ENCODE measurements around the gene ZBTB8B. TPM values are rescaled to one million over a fixed set of nuclear protein-coding genes. Genes with fewer than 3 reads are reported as not detected.

The ZBTB8B gene
- total RNA-seq, 3 donors from 2014 or later, result under 0.01 to 0.15 (median under 0.01) TPM

DNA sequence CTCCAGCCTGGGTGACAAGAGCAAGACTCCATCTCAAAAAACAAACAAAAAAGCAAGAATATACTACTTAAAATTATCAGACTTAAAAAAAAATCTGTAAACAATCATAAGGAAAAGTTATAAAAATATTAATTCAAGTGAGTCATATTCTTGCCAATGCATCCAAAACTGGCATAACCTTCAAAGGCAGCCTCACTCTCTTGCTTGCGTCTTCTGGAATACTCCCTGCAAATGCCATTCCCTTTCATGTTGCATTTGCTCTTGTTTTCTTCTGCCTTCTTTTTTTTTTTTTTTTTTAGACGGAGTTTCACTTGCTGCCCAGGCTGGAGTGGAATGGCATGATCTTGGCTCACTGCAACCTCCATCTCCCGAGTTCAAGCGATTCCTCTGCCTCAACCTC lies 42.1 kb downstream of the ZBTB8B start:
- no peak for DNase-seq (ENCODE audit: low spot score in 2 of 2)
- Histone ChIP-seq H3K4me1 (no peaks in the 10 kb centered on the region), H3K4me3 (no peak overlapping the region), H3K27ac (no peak overlapping the region), H3K36me3 (no peaks in the 10 kb centered on the region), H3K27me3 (no peaks in the 10 kb centered on the region), H3K9me3 (no peaks in the 10 kb centered on the region)
- TF ChIP-seq, protein P1, sequence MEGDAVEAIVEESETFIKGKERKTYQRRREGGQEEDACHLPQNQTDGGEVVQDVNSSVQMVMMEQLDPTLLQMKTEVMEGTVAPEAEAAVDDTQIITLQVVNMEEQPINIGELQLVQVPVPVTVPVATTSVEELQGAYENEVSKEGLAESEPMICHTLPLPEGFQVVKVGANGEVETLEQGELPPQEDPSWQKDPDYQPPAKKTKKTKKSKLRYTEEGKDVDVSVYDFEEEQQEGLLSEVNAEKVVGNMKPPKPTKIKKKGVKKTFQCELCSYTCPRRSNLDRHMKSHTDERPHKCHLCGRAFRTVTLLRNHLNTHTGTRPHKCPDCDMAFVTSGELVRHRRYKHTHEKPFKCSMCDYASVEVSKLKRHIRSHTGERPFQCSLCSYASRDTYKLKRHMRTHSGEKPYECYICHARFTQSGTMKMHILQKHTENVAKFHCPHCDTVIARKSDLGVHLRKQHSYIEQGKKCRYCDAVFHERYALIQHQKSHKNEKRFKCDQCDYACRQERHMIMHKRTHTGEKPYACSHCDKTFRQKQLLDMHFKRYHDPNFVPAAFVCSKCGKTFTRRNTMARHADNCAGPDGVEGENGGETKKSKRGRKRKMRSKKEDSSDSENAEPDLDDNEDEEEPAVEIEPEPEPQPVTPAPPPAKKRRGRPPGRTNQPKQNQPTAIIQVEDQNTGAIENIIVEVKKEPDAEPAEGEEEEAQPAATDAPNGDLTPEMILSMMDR (IDR thresholded peaks at IDR 0.05), result no peak
- no peak for TF ChIP-seq POLR2A (IDR thresholded peaks at IDR 0.05)
- no peak for TF ChIP-seq POLR2AphosphoS5 (IDR thresholded peaks at IDR 0.05)
- intact Hi-C loops (cut with DNase I; ENCODE audit: low total_unique reads), result loop anchor here (5.0 kb wide), 1 partner anchor 870 kb away; no protein-coding TSS in a partner anchor

DNA sequence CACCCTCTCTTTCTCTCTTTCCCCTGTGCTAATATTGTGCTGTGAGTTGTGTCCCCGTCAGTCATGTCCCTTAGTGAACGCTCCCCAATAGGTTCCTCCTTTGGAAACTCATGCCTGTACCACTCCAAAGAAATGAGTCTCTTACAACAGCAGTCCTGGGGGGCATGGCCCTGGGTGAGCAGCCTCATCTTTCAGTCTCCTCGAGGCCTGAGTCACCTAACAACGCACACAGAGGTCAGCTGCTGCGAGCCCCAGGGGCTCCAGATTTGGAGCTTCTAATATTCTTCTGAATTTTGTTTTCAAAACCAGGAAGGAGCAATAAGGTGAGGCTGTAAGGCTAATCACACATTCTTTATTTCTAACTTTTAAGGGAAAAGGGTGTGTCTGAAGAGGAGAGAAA lies 43.9 kb downstream of the ZBTB8B start:
- TF ChIP-seq POLR2A (IDR thresholded peaks at IDR 0.05), result no peak
- TF ChIP-seq POLR2AphosphoS5 (IDR thresholded peaks at IDR 0.05), result no peak
- TF ChIP-seq, protein P1 (IDR thresholded peaks at IDR 0.05), result no peak
- Histone ChIP-seq H3K27me3 (no peaks in the 10 kb centered on the region), H3K36me3 (no peaks in the 10 kb centered on the region), H3K27ac (no peak overlapping the region), H3K9me3 (no peaks in the 10 kb centered on the region), H3K4me1 (no peaks in the 10 kb centered on the region), H3K4me3 (no peak overlapping the region)
- DNase-seq (ENCODE audit: low spot score in 2 of 2), result no peak
- intact Hi-C loops (cut with DNase I; ENCODE audit: low total_unique reads), result loop anchor here (5.0 kb wide), 1 partner anchor 869 kb away; no protein-coding TSS in a partner anchor

DNA sequence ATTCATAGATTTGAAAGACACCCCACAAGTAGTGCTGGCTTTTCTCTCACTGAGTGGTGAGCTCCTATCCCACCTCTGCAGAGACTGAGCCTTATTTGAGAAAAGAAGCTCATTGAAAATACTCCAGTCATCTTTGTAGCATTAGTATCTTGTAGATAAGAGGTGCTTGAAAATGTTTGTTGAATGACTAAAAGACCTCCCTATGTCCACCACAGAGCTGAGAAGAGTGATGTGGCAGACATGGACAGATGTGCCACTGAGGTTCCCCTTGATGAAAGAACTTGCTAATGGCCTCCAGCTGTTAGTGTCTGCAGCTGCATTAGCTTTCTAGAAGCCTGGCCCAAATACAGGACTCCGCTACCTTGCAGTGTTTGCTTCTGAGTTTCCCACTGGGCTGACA lies 45.1 kb downstream of the ZBTB8B start:
- Histone ChIP-seq H3K27ac (no peak overlapping the region), H3K27me3 (no peaks in the 10 kb centered on the region), H3K4me1 (no peaks in the 10 kb centered on the region), H3K36me3 (no peaks in the 10 kb centered on the region), H3K9me3 (no peaks in the 10 kb centered on the region), H3K4me3 (no peak overlapping the region)
- intact Hi-C loops (cut with DNase I; ENCODE audit: low total_unique reads), result loop anchor here (5.0 kb wide), 1 partner anchor 867 kb away; no protein-coding TSS in a partner anchor
- no peak for DNase-seq (ENCODE audit: low spot score in 2 of 2)
- TF ChIP-seq POLR2AphosphoS5 (IDR thresholded peaks at IDR 0.05), result no peak
- no peak for TF ChIP-seq POLR2A (IDR thresholded peaks at IDR 0.05)
- TF ChIP-seq, protein P1 (IDR thresholded peaks at IDR 0.05), result no peak

Other genes with a start within 250 kb of the ZBTB8B start
- gene TMEM234, start 242.7 kb upstream of the ZBTB8B start, total RNA-seq, result 10 to 100 TPM in 2 of 3 donors, 1 to 10 TPM in 1; 5.8 to 20.6 (median 13.4) TPM
- gene EIF3I, start 242.7 kb upstream of the ZBTB8B start, total RNA-seq, result 100 to 1,000 TPM; 177 to 222 (median 190) TPM
- gene FAM167B, start 217.8 kb upstream of the ZBTB8B start, total RNA-seq, result 1 to 10 TPM in 2 of 3 donors, under 1 TPM in 1; 0.64 to 6.9 (median 1.2) TPM
- 1 to 10 TPM; 2.4 to 4.1 (median 2.9) TPM for gene LCK, start 213.8 kb upstream of the ZBTB8B start, total RNA-seq
- gene HDAC1, start 173.0 kb upstream of the ZBTB8B start, total RNA-seq, result 10 to 100 TPM; 31.8 to 87.5 (median 87.4) TPM
- gene MARCKSL1, start 128.8 kb upstream of the ZBTB8B start, total RNA-seq, result 10 to 100 TPM; 33.4 to 82.8 (median 47.9) TPM
- 10 to 100 TPM in 2 of 3 donors, 1 to 10 TPM in 1; 8.8 to 15.8 (median 10.2) TPM for gene FAM229A, start 102.6 kb upstream of the ZBTB8B start, total RNA-seq
- 1 to 10 TPM; 1.4 to 3.9 (median 3.4) TPM for gene TSSK3, start 102.5 kb upstream of the ZBTB8B start, total RNA-seq
- gene BSDC1, start 70.6 kb upstream of the ZBTB8B start, total RNA-seq, result 100 to 1,000 TPM in 1 of 3 donors, 10 to 100 TPM in 2; 86.9 to 123 (median 95.1) TPM
- gene ZBTB8A, start 74.4 kb downstream of the ZBTB8B start, total RNA-seq, result 1 to 10 TPM; 6.6 to 10.0 (median 9.6) TPM
- gene ZBTB8OS, start 185.5 kb downstream of the ZBTB8B start, total RNA-seq, result 10 to 100 TPM; 19.5 to 32.1 (median 31.1) TPM
- 100 to 1,000 TPM; 111 to 161 (median 121) TPM for gene RBBP4, start 186.1 kb downstream of the ZBTB8B start, total RNA-seq
- 10 to 100 TPM in 2 of 3 donors, 1 to 10 TPM in 1; 9.8 to 24.2 (median 13.6) TPM for gene SYNC, start 237.7 kb downstream of the ZBTB8B start, total RNA-seq

Data from breast epithelium (tissue), 4 donors.